DND-41 (cell line): Measurements from ENCODE around the gene CYP46A1.

Source experiments
- CTCF ChIP-seq: IDR thresholded peaks from 2 replicates; pipeline ENCODE4 v1.5.1; 2012; ENCODE audit warnings: borderline replicate concordance, low read length, moderate library complexity, mild to moderate bottlenecking; ENCODE audit not compliant: poor library complexity, severe bottlenecking; ENCODE audit errors: extremely low read depth
- EZH2 ChIP-seq: IDR thresholded peaks from 3 replicates; pipeline ENCODE4 v1.6.1; 2012; ENCODE audit warnings: borderline replicate concordance, low read depth, mild to moderate bottlenecking, moderate library complexity, low read length, inconsistent platforms; ENCODE audit not compliant: severe bottlenecking

DNA sequence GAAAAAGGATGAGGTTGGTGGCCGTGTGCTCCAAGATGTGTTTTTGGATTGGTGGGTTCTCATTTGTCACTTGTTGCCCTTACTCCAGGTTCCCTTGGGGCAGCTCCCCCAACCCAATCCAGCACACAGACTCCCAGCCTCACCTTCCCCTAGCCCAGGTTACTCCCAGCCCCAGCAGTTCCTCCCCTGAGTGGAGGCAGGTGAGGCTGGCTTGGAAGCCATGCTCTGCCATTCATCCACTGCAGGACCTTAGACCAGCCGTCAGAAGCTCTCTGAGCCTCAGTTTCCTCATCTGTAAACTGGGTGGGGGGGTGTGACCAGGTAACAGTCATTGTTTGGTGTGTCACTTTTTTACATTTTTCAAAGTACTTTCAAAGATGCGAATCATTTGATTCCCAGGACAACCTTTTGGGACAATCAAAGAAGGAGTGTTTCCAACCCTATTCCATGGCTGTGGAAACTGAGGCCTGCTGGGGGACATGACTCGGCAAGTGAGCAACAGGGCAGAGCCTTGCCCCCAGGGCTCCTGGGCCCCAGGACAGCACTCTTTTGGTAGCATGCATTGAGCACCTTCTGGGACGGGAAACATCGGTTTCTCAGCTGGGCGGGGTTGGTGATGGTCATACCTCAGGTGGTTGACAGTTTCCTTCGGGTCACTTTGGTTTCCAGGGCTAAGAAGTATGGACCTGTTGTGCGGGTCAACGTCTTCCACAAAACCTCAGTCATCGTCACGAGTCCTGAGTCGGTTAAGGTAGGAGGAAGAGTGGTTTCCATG lies 7.2 kb downstream of the CYP46A1 start:
- TF ChIP-seq CTCF (no peak), EZH2 (no peak)
